GM18907 (cell line): ENCODE data around the gene ZMPSTE24.
A peak's percentile ranks its signal among the peaks of the same experiment; 100 is the strongest.
"Not testable (repeated sequence)": the region's sequence is repeated elsewhere in the genome, so short reads cannot be mapped to it uniquely, and the experiment has no call there.

ENCODE experiments used
- ATAC-seq: cut with Tn5 transposase; IDR thresholded peaks from one replicate; pipeline ENCODE4 v1.9.1; 2021; ENCODE audit warnings: mild to moderate bottlenecking, moderate library complexity; ENCODE audit not compliant: unreplicated experiment

ZMPSTE24 gene

DNA sequence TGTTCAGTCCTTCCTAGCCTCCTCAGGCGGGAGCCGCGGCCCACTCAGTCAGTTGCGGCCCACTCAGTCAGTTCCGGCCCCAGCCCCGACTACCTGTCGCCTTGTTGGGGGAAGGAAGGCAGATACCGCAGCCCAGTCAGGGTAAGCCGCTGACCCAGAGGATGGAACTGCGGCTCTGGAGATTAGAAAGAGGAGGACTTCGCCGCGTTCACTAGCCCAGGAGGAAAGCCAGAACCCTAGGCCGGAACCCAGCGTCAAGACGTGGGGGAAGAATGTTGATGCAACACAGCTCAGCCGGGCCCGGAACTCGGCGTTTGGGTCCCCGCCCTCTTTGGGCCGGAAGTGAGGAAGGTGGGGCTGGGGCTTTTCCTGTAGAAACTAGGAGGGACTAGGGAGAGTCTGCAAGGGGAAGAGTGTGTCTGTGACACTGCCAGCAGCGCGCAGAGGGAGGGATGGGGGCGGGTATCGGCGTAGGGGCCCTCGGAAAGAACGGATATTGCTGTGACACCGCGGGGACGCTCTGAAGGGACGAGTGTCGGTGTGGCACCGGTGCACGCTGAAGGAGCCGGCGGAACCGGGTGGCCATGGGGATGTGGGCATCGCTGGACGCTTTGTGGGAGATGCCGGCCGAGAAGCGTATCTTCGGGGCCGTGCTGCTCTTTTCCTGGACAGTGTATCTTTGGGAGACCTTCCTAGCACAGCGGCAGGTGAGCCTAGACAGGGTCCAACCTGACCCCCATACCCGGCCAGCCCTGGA lies at the start of gene ZMPSTE24:
Gene ZMPSTE24 (plus strand): TSS at position 549 of the 757 bp plus-strand sequence. CDS start 36 bp downstream, at position 585.
- peak; percentile 88 for ATAC-seq

DNA sequence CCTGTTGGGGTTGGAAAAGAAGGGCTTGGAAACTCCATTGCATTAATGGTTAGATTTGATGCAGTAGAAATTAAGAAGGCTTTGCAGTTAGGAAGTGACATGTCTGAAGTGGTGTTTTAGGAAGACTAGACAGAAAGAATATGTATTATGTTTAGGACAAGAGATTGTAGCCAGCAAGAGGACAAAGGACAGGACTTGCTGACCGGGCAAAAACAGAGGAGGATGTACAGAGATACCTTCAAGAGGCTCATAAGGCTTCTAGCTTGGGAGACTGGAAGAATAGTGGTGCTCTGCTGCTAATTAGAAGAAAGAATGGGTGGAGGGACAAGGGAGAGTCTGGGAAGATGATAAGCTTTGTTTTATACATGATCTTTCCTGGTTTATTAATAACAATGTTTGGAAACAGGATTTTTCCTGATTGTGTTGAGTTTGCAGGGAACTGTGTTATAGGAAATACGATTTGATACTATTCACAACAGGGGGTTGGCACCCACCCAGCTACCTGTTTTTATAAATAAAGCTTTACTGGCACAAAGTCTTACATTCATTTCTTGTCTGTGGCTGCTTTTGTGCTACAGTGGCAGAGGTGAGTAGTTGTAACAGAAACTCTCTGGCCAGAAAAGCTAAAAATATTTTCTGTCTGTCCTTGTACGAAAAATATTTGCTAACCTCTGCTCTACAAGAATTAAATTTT lies 47.4 kb upstream of the ZMPSTE24 start:
- no peak for ATAC-seq

DNA sequence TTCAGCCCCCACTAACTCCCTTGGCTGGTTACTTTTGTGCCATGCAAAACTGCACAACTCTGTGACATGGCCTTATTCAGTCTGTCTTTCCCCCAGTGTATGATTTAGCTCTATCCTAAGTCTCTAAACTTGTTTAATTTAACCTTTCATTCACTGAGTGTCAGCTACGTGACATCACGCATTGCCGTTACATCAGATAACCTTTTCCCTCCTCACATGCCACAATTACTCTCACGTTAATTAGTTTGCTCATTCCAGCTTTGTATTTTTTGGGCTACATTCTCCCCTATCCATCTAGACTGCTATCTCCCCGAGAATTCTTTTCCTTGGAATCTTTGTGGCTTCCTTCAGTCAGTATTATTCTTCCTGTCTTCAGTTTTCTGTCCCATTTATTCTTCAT lies 39.7 kb upstream of the ZMPSTE24 start:
- ATAC-seq: no peak

DNA sequence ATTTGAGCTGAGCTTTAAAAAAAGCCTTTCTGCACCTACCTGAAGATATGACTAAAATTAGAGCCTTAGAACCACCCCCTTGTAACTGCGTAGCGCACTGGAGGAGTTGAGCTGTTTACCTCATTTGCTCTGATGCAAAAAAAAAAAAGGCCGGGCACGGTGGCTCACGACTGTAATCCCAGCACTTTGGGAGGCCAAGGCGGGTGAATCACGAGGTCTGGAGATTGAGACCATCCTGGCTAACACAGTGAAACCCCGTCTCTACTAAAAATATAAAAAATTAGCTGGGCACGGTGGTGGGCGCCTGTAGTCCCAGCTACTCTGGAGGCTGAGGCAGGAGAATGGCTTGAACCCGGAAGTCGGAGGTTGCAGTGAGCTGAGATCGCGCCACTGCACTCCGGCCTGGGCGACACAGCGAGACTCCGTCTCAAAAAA lies 36.5 kb upstream of the ZMPSTE24 start:
- ATAC-seq: not testable (repeated sequence)

DNA sequence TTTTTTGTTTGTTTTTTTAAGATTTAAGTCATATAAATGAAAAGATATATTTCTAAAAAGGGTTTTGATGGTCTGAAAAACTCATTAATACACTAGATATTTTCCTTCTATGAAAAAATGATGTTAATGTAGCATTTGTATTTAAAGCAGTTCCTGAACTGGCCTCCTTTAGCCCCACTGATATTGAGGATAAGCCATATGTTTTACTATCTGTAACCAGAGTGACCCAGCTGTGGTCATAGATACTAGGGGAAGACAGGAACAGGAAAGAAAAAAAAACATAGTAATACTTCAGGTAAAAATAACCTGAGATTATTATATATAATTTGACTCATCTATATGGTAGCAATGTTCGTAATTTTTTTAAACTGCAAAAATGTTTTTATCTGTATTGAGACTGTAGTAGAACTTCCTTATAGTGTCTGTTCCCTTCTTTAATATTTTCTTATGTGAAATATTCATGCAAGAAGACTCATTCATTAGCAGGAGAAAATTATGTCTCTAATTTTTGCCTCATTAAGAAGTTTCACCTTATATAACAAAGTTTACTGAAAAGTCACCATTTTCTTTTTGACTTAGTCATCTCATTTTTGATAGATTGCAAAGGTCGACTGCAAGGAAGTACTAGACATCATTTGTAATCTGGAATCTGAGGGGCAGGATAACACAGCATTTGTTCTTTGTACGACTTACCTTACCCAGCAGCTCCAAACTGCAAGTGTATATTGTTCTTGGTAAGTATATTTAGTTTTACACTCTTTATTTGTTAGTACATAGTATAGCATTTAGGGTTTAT lies 35.9 kb upstream of the ZMPSTE24 start:
- ATAC-seq: no peak

DNA sequence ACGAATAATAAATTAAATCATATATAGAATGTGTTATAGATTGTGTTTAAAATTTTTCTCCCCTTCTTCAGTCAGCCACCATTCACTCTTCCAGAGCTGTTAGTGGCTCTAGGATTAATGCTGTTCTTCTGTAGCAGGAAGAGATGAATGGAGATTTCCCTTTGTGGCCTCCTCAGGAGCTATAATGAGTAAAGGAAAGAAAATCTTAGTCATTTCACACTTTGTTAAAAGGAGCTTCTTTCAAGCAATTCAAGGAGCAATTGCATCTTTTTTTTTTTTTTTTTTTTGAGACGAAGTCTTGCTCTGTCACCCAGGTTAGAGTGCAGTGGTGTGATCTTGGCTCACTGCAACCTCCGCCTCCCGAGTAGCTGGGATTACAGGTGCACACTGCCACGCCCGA lies 34.0 kb upstream of the ZMPSTE24 start:
- ATAC-seq: no peak

DNA sequence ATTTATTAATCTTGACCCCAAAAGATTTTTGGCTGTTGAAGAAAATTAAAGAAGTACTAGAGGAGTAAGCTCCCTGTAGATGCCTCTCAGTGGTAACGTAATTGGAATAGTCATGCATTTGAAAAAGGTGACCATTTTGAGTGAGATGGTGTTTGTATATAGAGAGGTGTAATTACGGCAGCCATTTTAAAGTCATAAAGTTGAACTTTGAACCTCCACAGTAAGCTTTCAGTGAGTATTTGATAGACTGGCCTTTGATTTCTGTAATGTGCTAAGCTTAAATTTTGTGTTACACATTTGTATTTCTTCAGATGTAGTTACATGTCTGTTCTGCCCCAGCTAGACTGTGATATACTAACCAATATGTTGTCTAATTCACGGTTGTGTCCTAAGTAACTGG lies 31.8 kb upstream of the ZMPSTE24 start:
- no peak for ATAC-seq

DNA sequence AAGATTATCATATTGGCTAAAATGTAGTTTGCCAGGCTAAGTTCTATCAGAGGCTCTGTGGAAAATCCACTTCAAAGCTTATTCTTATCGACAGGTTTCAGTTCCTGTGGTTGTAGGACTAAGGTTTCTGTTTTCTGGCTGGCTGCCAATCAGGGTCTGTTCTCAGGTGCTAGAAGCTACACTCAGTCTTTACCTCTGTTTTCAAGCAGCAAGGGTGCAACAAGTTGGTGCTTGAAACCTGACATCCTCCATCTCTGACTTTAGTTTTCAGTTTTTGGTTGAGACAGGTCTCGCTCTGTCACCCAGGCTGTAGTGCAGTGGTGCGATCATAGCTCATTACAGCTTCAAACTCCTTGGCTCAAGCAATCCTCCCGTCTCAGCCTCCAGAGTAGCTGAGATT lies 25.6 kb upstream of the ZMPSTE24 start:
- peak; percentile 91 for ATAC-seq

DNA sequence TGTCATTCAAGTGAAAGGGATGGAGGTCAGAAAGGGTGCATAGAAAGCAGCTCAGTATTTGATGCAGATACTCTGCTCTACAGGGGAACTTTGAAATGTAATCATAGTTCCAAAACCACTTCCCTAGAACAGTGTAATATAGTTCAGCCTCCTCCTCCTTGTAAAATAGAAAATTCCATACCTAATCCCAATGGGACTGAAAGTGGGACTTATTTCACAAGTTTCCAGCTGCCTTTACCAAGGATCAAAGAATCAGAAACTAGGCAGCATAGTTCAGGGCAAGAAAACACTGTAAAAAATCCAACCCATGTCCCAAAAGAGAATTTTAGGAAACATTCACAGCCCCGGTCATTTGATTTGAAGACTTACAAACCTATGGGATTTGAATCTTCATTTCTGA lies 18.4 kb upstream of the ZMPSTE24 start:
- no peak for ATAC-seq

DNA sequence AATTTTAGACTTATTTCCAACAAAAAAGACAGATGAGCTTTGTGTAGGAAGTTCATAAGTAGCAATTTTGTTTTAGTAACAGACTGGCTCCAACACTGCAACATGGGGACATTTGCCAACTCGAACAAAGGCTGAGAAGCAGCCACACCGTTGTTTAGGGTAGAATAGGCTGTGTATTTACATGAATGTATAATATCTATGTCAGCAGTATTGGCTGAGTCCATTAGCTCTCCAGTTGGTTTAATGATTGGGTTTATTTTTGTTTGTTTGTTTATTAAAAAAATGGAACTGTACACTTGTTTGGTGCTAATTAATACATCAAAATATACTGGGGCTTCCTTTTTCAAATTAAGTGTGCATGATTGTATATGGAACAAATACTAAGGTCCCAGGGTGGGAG lies 17.6 kb upstream of the ZMPSTE24 start:
- ATAC-seq: no peak

DNA sequence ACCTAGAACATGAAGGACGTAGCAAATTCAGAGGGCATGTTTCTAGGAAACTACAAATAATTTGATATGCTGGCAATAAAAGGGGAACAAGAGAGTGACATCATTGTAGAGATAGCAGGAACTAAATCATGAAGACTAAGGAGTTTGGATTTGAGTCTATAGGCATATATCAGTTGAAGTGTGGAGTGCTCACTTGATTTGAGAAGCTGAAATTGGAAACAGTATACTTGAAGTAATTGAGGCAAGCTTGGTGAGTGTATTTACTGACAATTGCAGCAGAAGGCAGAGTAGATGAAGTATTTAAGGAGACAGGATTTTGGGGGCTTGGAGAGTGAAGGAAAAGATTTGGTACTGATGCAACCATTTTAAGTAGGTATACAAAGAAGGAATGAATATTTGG lies 16.7 kb upstream of the ZMPSTE24 start:
- ATAC-seq: no peak

DNA sequence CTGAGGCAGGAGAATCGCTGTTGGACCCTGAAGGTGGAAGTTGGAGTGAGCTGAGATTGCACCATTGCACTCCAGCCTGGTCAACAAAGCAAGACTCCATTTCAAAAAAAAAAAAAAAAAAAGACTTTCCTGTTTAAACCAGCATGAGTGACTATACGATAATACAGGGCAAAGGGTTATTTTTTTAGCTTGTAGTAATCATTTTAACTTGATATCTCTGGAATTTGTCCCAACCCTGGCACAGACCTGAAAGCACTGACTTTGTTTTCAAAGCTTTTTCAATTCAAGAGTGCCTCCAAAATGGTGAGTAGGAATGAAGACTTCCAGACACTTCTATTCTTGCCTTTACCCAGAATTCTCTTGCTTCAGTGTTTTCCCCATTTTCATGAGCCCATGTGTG lies 14.7 kb upstream of the ZMPSTE24 start:
- ATAC-seq: no peak

DNA sequence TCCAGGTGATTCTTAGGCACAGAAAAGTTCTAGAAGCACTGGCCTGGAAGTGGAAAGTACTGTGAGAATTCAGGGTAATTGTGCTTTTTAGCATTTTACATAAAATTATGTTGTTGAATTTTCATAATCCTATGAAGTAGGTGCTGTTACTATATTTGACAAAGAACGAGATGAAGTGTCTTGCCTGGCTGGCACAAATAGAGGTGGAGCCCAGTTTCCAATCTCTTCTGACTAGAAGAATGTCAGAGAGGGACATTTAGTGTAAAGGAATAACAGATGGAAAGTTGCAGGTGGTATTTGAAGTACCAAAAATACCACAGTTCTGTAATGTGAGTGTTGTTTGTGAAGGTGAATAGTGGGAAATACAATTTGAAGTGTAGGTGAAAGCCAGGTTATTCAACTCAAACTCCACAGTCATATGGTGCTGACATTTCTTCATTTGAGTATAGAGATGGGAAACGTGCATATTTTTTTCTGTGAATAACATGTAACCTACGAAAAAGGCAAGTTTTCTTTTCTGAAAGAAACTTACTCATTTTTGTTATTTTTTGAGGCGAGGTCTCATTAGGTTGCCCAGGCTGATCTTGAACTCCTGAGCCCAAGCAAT lies 13.8 kb upstream of the ZMPSTE24 start:
- no peak for ATAC-seq

DNA sequence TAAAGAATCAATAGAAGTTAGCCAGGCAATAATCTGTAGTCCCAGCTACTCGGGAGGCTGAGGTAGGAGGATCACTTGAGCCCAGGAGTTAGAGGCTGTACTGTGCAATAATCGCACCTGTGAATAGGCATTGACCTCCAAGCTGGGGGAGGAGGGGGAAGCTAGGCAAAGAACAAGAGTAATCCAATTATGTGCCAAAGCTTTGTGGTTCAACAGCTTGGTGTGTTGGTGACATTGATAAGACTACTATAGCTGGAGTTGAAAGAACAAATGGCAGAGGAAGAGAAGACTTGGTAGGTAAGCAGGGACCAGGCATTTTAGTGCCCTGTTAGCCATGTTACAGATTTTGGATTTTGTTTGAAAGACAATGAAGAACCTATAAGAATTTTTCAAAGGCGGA lies 12.3 kb upstream of the ZMPSTE24 start:
- ATAC-seq: no peak

DNA sequence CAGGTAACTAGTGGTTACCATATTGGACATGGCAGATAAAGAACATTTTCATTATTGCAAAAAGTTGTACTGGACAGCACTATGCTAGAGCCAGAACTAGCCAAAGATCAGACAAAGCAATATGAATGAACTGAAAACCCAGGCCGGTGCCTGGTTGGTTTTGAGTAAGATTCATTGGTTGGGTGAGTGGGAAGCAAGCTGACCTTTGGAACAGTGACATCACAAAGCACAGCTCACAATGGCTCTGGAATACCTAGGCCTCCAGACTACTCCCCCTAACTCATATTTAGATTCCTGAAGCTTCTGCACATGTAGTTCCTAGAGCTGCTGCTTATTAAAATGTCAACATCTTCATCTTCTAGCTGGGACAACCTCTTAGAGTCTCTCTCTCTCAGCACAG lies 10.4 kb upstream of the ZMPSTE24 start, which contains the start of gene TMCO2:
Gene TMCO2 (plus strand): TSS at position 283 of the 400 bp plus-strand sequence. CDS start 57 bp downstream, at position 340.
- no peak for ATAC-seq

DNA sequence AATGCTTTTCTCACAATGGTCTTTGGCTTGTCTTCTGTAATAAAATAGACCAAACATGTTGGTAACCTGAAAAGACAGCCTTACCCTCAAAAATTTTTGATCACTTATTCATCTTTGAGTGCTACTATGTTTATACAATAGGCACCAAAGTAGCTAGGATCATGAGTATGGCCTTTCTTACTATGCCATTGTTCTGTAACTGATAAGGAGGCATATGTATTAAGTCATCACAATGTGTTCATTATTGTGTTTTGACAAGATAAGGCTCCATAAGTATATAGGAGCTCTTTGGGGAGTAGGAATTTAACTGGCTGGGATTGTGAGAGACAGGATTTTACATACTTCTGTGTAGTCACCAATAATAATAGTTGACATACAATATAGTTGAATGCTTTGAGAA lies 9.6 kb upstream of the ZMPSTE24 start:
- ATAC-seq: no peak

DNA sequence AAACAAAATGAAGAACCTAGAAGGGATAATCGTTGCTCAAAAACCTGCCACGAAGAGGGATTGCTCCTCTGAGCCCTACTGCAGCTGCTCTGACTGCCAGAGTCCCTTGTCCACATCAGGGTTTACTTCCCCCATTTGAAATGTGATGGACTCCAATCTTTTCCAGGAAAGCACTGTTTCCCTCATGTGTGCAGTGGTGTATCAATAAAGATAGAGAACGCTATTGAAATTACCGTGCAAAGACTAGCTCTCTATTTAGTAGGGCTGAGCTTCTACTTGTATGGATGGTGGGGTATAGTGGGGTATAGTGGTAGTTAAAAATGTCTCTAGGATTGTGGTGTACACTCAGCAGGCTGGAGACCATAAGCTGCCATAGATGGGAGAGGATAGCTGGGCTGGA lies 6.6 kb upstream of the ZMPSTE24 start:
- ATAC-seq: no peak

DNA sequence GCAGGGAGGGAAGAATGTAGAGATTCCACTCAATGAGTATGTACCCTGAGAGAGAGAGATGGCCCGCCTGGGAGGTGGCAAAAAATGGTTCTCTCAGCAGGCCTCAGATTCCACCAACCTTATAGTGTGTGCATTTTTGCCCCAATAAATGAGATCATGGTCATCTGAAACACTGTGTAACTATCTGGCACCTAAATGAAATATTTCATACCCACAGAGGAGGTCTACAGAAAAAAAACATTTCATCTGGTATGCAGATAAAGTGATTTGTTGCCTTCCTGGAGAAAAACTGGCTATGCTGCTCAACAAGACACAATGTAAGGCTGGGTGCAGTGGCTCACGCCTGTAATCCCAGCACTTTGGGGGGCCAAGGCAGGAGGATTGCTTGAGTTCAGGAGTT lies 5.4 kb upstream of the ZMPSTE24 start:
- no peak for ATAC-seq

DNA sequence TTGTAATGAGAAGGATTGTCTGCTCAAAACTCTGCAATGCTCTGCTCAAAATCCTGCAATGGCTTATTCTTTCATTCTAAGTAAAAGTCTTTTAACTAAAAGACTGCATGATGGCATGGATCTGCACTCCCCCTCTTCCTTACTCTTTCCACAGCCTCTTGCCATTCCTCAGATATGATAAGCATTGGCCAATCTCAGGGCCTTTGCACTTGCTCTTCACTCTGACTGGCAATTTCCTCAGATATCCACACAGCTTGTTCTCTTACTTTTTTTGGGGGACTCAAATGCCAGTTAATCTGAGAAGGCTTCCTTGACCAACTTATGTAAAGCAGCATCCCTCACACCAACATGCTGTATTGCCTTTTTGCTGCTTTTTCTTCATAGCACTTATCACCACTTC lies 2.8 kb upstream of the ZMPSTE24 start:
- no peak for ATAC-seq

DNA sequence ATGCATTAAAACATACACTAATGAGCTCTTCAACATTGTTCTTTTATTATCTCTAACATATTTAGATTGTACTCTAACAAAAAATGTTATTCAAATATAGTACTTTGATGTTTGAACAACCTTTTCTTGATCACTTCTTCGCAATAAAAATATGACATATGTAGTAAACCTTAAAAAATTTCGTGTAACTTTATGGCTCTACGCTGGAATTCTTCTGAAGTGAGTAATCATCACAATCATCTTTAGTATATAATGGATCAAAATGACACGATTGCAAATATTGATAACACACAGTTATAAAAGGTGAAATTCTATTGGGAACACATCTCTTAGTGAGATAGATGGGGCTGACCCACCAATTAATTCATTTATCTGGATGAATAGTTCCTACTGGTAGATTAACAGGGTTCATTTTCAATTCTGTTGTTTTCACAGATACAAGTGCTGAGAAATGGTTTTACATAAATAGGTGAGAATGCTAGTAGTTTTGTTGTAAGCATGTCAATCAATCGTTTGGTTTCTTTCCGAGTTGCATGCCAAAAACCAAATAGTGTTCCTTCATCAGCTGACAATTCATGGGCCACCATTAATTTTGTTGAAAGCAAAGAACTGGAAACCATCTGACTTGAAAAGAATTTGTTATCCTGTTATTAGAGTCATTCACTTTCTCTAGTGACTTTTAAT lies 1.5 kb upstream of the ZMPSTE24 start:
- no peak for ATAC-seq

DNA sequence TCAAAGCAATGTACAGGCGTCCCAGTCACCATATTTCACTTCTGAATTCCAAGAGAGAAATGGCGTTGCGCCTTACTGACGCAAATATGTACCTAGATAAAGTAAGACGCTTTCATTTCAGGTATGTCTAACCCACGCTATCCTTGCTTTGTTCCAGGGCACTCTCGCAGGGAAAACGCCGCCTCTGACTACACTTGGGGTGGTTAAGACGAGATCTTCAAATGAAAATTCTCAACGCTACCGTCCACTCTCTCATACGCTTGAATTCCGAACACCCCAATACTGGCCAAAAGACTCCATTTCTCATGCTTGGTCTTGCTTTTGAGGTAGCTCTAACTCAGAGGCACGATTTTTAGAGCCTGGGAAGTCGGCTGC lies 736 bp upstream of the ZMPSTE24 start:
- ATAC-seq: no peak
